Fibroblast of lung (primary cell): ENCODE results near the gene PPID.

ENCODE experiments used
- CTCF ChIP-seq, 2 donors: IDR thresholded peaks in 1 of 2; conservative IDR thresholded peaks in 1 of 2; 1 replicate in 1 of 2; 2 replicates in 1 of 2; pipeline ENCODE4 v1.5.1; 2011 to 2012; ENCODE audit warnings: low read length in 2 of 2, control low read depth in 1 of 2, inconsistent platforms in 1 of 2, low read depth in 1 of 2, mild to moderate bottlenecking in 1 of 2
- EZH2 ChIP-seq: IDR thresholded peaks from 2 replicates; pipeline ENCODE4 v1.5.1; 2012; ENCODE audit warnings: low read length, control low read depth, mild to moderate bottlenecking; ENCODE audit errors: missing control alignments

- TF ChIP-seq EZH2, result no peak
- TF ChIP-seq CTCF (conservative IDR thresholded peaks at IDR 0.05 in 1 of 2, IDR thresholded peaks at IDR 0.05 in 1 of 2; ENCODE audit: low read depth in 1 of 2, low read length in 2 of 2), result no peak
These were observed 58.4 kb downstream of the PPID start for GRCh38 chr4:158664806-158665205.
